Naive thymus-derived CD8-positive, alpha-beta T cell (primary cell): ENCODE measurements around the gene ZFP92. TPM values are rescaled to one million over a fixed set of nuclear protein-coding genes. Genes with fewer than 3 reads are reported as not detected.

Experiments used
- ATAC-seq, 2 donors: fragments of 150-1000 bp; cut with Tn5 transposase in 1 of 2; sonication (Bioruptor Pico), chemical (Tn5 transposase) in 1 of 2; 1 replicate in 1 of 2; 2 replicates in 1 of 2; pipeline ENCODE4 v1.10.0; 2021; ENCODE audit warnings: mild to moderate bottlenecking in 2 of 2, moderate library complexity in 2 of 2
- POLR2A ChIA-PET: fragments of 350-600 bp; sonication (Branson Sonifier 250); formaldehyde crosslinking; loops from one replicate; lab custom pipeline; 2021; ENCODE audit warnings: antibody characterized with exemption; lab: Charles Lee
- DNase-seq, 10 donors: peaks; one replicate each; pipeline versions ENCODE4 v3.0.0 to v3.0.0-alpha.2; 2020 to 2022
- H3K27ac Mint-ChIP-seq, 10 donors: one replicate each; pipeline ENCODE4 v1.8.0; 2020 to 2022; ENCODE audit warnings: mild to moderate bottlenecking in 10 of 10, mixed read lengths in 10 of 10, moderate library complexity in 4 of 10, inconsistent platforms in 1 of 10
- H3K27me3 Mint-ChIP-seq, 5 donors: one replicate each; pipeline ENCODE4 v1.8.0; 2021 to 2022; ENCODE audit warnings: mixed read lengths in 5 of 5
- H3K36me3 Mint-ChIP-seq, 3 donors: one replicate each; pipeline ENCODE4 v1.8.0; 2020 to 2022; ENCODE audit warnings: mixed read lengths in 3 of 3, mild to moderate bottlenecking in 2 of 3, inconsistent platforms in 1 of 3
- H3K4me1 Mint-ChIP-seq, 4 donors: one replicate each; pipeline ENCODE4 v1.8.0; 2021 to 2022; ENCODE audit warnings: mixed read lengths in 4 of 4
- H3K4me3 Mint-ChIP-seq, 10 donors: one replicate each; pipeline ENCODE4 v1.8.0; 2020 to 2022; ENCODE audit warnings: mild to moderate bottlenecking in 10 of 10, mixed read lengths in 10 of 10, moderate library complexity in 6 of 10, inconsistent platforms in 1 of 10
- H3K9me3 Mint-ChIP-seq, 9 donors: one replicate each; pipeline ENCODE4 v1.8.0; 2020 to 2022; ENCODE audit warnings: mixed read lengths in 9 of 9, mild to moderate bottlenecking in 3 of 9, inconsistent platforms in 1 of 9, moderate library complexity in 1 of 9
- polyA plus RNA-seq, 3 donors: library from polyadenylated mRNA; unstranded; fragments of 300-500 nt; fragmentation: Illumina TruSeq; gene quantifications; one replicate each; pipeline ENCODE4 v1.2.3, GENCODE V29; 2021
- total RNA-seq, 8 experiments: library from RNA in 2 of 8; stranded (reverse) in 2 of 8; gene quantifications; one replicate each; pipeline ENCODE4 v1.2.3 and lab custom pipeline; 2021 to 2026

Gene ZFP92
- total and polyA plus RNA-seq, 5 experiments from 2014 or later = 0.06 to 0.49 (median 0.24) TPM

GRCh38 chrX:153459986-153460385, 48.7 kb downstream of the ZFP92 start:
- Mint-ChIP-seq H3K27ac (no peak overlapping the region), H3K36me3 (peaks cover 3 to 42% (median 5%) of the 10 kb centered on the region in 3 donors), H3K9me3 (no peaks in the 10 kb centered on the region), H3K4me3 (no peak overlapping the region), H3K27me3 (no peaks in the 10 kb centered on the region), H3K4me1 (peaks cover 0 to 6% (median 3%) of the 10 kb centered on the region in 4 donors)
- DNase-seq (no peak), ATAC-seq (no peak)
- POLR2A ChIA-PET = no interaction called here

- no peaks in the 10 kb centered on the region for H3K27me3 Mint-ChIP-seq
- DNase-seq = peak in 9 of 10 donors; percentile 10 to 76 (median 37)
- no peak overlapping the region for H3K4me3 Mint-ChIP-seq
- peaks cover 3 to 42% (median 5%) of the 10 kb centered on the region in 3 donors for H3K36me3 Mint-ChIP-seq
- POLR2A ChIA-PET = no interaction called here
- ATAC-seq = peak; percentile 55 to 66
- no peaks in the 10 kb centered on the region for H3K9me3 Mint-ChIP-seq
- H3K27ac Mint-ChIP-seq = peak overlapping the region in 1 of 10 donors; percentile 79
- H3K4me1 Mint-ChIP-seq = peaks cover 0 to 6% (median 3%) of the 10 kb centered on the region in 4 donors
These were observed 49.6 kb downstream of the ZFP92 start for GRCh38 chrX:153460826-153461225.

Other genes starting within 250 kb of the ZFP92 start
- not detected for gene MAGEA1, start 232.2 kb upstream of the ZFP92 start, total RNA-seq
- gene MAGEA1, start 232.2 kb upstream of the ZFP92 start, polyA plus RNA-seq = not detected
- not detected for gene PNMA6F, start 89.7 kb upstream of the ZFP92 start, total RNA-seq
- not detected for gene PNMA6F, start 89.7 kb upstream of the ZFP92 start, polyA plus RNA-seq
- gene ZNF275, start 77.3 kb upstream of the ZFP92 start, total RNA-seq = 10 to 100 TPM; 14.8 to 17.1 TPM
- 1 to 10 TPM; 4.8 to 7.5 (median 5.0) TPM for gene ZNF275, start 77.3 kb upstream of the ZFP92 start, polyA plus RNA-seq
- gene PNMA6E, start 10.1 kb upstream of the ZFP92 start, total RNA-seq = not detected
- not detected for gene PNMA6E, start 10.1 kb upstream of the ZFP92 start, polyA plus RNA-seq
- gene TREX2, start 34.6 kb downstream of the ZFP92 start, total RNA-seq = 1 to 10 TPM; 4.6 to 5.5 TPM
- gene TREX2, start 34.6 kb downstream of the ZFP92 start, polyA plus RNA-seq = 1 to 10 TPM in 1 of 3 donors, under 1 TPM in 2; 0.30 to 1.2 (median 0.32) TPM
- 10 to 100 TPM; 33.3 to 38.9 TPM for gene HAUS7, start 59.1 kb downstream of the ZFP92 start, total RNA-seq
- gene HAUS7, start 59.1 kb downstream of the ZFP92 start, polyA plus RNA-seq = 10 to 100 TPM; 19.6 to 30.1 (median 25.6) TPM
- gene BGN, start 83.5 kb downstream of the ZFP92 start, total RNA-seq = not detected
- not detected for gene BGN, start 83.5 kb downstream of the ZFP92 start, polyA plus RNA-seq
- gene ATP2B3, start 106.2 kb downstream of the ZFP92 start, total RNA-seq = not detected
- not detected for gene ATP2B3, start 106.2 kb downstream of the ZFP92 start, polyA plus RNA-seq
- gene CCNQ, start 187.7 kb downstream of the ZFP92 start, total RNA-seq = 10 to 100 TPM; 25.3 to 27.3 TPM
- 10 to 100 TPM; 28.7 to 37.6 (median 33.8) TPM for gene CCNQ, start 187.7 kb downstream of the ZFP92 start, polyA plus RNA-seq
- gene DUSP9, start 235.7 kb downstream of the ZFP92 start, total RNA-seq = not detected
- gene DUSP9, start 235.7 kb downstream of the ZFP92 start, polyA plus RNA-seq = not detected